22Rv1 (cell line): Measurements from ENCODE around the gene OTUD4.

Experiments
- CTCF ChIP-seq: fragments of 450-650 bp; IDR thresholded peaks from 2 replicates; pipeline ENCODE4 v1.5.1; 2017; ENCODE audit warnings: mild to moderate bottlenecking
- ZFX ChIP-seq: fragments of 450-650 bp; IDR thresholded peaks from 2 replicates; pipeline ENCODE4 v1.6.1; 2017; ENCODE audit warnings: antibody characterized with exemption, borderline replicate concordance

DNA sequence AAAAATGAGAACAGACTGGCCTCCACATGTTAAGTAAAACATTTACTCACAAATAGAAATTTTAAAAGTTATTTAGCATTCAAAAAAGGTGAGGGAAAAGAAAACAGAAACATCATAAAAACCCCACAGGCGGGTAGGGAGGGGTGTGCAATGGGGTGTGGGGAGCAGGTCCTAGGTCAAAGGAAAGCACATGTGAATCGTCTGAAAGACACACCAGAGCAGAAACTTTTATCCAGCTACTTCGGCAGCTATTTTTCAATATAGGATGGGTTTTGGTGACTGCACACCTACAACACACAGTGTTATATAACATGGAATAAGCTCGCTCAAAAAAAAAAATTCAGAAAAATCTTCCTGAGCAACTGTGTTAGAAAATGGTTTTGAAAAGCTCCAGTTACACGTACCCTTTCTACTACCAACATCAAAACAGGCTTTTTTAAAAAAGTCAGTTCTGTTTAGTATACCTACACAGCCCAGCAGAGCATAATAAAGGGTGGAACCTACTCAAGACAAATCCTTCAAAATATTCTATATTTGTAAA is 1.6 kb downstream of the OTUD4 start:
- TF ChIP-seq CTCF (no peak), ZFX (no peak)
